ENCODE measurements around the gene CCL4L2. TPM values are rescaled to one million over a fixed set of nuclear protein-coding genes. Genes with fewer than 3 reads are reported as not detected.
"Not testable (repeated sequence)": the region's sequence is repeated elsewhere in the genome, so short reads cannot be mapped to it uniquely, and the experiment has no call there.

Gene CCL4L2
- total RNA-seq, 2 experiments from 2014 or later, result 95.1 to 102 TPM

GRCh38 chr17:36205637-36206485, 5.0 kb upstream of the CCL4L2 start:
- DNase-seq (no peak), ATAC-seq (no peak)
- H3K4me3 Mint-ChIP-seq, result no peak overlapping the region
- peak overlapping the region; percentile 39 for H3K27ac Mint-ChIP-seq
- H3K9me3 Mint-ChIP-seq, result no peaks in the 10 kb centered on the region
- TF ChIP-seq, protein P1, sequence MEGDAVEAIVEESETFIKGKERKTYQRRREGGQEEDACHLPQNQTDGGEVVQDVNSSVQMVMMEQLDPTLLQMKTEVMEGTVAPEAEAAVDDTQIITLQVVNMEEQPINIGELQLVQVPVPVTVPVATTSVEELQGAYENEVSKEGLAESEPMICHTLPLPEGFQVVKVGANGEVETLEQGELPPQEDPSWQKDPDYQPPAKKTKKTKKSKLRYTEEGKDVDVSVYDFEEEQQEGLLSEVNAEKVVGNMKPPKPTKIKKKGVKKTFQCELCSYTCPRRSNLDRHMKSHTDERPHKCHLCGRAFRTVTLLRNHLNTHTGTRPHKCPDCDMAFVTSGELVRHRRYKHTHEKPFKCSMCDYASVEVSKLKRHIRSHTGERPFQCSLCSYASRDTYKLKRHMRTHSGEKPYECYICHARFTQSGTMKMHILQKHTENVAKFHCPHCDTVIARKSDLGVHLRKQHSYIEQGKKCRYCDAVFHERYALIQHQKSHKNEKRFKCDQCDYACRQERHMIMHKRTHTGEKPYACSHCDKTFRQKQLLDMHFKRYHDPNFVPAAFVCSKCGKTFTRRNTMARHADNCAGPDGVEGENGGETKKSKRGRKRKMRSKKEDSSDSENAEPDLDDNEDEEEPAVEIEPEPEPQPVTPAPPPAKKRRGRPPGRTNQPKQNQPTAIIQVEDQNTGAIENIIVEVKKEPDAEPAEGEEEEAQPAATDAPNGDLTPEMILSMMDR (IDR thresholded peaks at IDR 0.05), result no peak
- peaks cover 12% of the 10 kb centered on the region for H3K27me3 Mint-ChIP-seq
- intact Hi-C loops (cut with micrococcal nuclease), result no loop called here
- H3K4me1 Mint-ChIP-seq (ENCODE audit: low read depth), result peaks cover 44% of the 10 kb centered on the region
- CTCF ChIA-PET, result no interaction called here
- POLR2A ChIA-PET, result no interaction called here
- no peaks in the 10 kb centered on the region for H3K36me3 Mint-ChIP-seq (ENCODE audit: low read depth)

GRCh38 chr17:36206486-36206821, 4.4 kb upstream of the CCL4L2 start:
- H3K36me3 Mint-ChIP-seq (ENCODE audit: low read depth); CTCF ChIA-PET; H3K4me3 Mint-ChIP-seq; intact Hi-C loops (cut with micrococcal nuclease); H3K9me3 Mint-ChIP-seq; POLR2A ChIA-PET; DNase-seq: not testable (repeated sequence)
- peak; percentile 64 for ATAC-seq
- Mint-ChIP-seq H3K4me1 (ENCODE audit: low read depth) (peaks cover 42% of the 10 kb centered on the region), H3K27me3 (peaks cover 12% of the 10 kb centered on the region), H3K27ac (peak overlapping the region; percentile 9)

- ATAC-seq; DNase-seq; POLR2A ChIA-PET; H3K27ac Mint-ChIP-seq; H3K36me3 Mint-ChIP-seq (ENCODE audit: low read depth); H3K9me3 Mint-ChIP-seq; H3K27me3 Mint-ChIP-seq; CTCF ChIA-PET; H3K4me3 Mint-ChIP-seq; intact Hi-C loops (cut with micrococcal nuclease): not testable (repeated sequence)
- peaks cover 32% of the 10 kb centered on the region for H3K4me1 Mint-ChIP-seq (ENCODE audit: low read depth)
Measured at GRCh38 chr17:36207383-36207782, 3.5 kb upstream of the CCL4L2 start.

GRCh38 chr17:36209575-36209974, 1.3 kb upstream of the CCL4L2 start:
- POLR2A ChIA-PET, result no interaction called here
- no peaks in the 10 kb centered on the region for H3K9me3 Mint-ChIP-seq
- CTCF ChIA-PET, result no interaction called here

DNA sequence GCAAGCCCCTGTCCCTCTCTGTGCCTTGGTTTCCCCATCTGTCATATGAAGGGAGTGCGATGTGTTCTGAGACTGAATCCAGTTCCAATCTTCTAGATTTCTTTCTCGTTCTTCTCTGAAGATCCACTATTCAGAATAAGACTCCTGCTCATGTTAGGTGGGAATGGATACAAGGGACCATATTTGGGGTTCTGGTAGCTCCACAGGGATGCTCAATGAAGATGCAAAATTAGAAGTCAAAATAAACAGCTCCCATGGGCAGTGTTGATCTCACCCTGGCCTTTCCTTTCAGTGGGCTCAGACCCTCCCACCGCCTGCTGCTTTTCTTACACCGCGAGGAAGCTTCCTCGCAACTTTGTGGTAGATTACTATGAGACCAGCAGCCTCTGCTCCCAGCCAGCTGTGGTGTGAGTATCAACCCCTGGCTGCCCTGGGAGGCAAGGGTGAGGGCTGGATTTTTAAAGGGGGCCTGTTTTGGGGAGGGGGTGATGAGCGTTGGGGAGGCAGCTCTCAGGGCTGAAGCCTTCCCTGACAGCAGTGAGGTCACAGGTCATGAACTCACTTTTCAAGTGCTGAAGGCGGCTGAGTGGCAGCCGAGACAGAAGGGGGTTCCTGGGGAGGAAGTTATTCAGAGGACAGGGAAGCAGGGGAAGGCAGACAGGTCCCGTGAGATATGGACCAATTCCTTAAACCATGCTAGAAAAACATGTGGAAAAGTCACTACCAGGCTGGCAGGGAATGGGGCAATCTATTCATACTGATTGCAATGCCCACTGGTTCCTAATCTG, 815 bp downstream of the CCL4L2 start:
- Mint-ChIP-seq H3K4me1 (ENCODE audit: low read depth) (peaks cover 21% of the 10 kb centered on the region), H3K4me3 (peak overlapping the region; percentile 75), H3K27ac (peak overlapping the region; percentile 86), H3K27me3 (peaks cover 11% of the 10 kb centered on the region)
- POLR2A ChIA-PET, result interaction anchor here (0.8 kb wide), 1 partner anchor 16 kb away, joined by 3 read pairs; no protein-coding TSS in a partner anchor
- H3K9me3 Mint-ChIP-seq; H3K36me3 Mint-ChIP-seq (ENCODE audit: low read depth); DNase-seq; intact Hi-C loops (cut with micrococcal nuclease): not testable (repeated sequence)
- CTCF ChIA-PET, result interaction anchor here (1.2 kb wide), 1 partner anchor 14 kb away, joined by 4 read pairs; no protein-coding TSS in a partner anchor
- ATAC-seq, result peak; percentile 31

More at GRCh38 chr17:36209575-36209974, 1.3 kb upstream of the CCL4L2 start:
- intact Hi-C loops (cut with micrococcal nuclease), result no loop called here
- H3K4me1 Mint-ChIP-seq (ENCODE audit: low read depth), result peaks cover 33% of the 10 kb centered on the region
- H3K4me3 Mint-ChIP-seq, result no peak overlapping the region
- no peak overlapping the region for H3K27ac Mint-ChIP-seq
- no peaks in the 10 kb centered on the region for H3K36me3 Mint-ChIP-seq (ENCODE audit: low read depth)
- TF ChIP-seq, protein P1 (IDR thresholded peaks at IDR 0.05), result no peak
- peaks cover 13% of the 10 kb centered on the region for H3K27me3 Mint-ChIP-seq
- ATAC-seq (no peak), DNase-seq (no peak)

DNA sequence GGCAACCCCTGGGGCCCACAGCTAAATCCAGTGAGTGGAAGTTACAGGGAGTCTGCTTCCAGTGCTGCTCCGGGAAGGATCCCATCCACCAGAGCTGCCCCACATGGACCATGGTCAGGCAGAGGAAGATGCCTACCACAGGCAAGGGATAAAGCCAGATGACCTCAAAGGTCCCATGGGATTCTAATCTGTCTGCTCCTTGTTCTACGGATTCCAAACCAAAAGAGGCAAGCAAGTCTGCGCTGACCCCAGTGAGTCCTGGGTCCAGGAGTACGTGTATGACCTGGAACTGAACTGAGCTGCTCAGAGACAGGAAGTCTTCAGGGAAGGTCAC, 1.4 kb downstream of the CCL4L2 start:
- ChIA-PET CTCF (no interaction called here), POLR2A (interaction anchor here (0.8 kb wide), 1 partner anchor 16 kb away, joined by 3 read pairs; no protein-coding TSS in a partner anchor)
- TF ChIP-seq, protein P1 (IDR thresholded peaks at IDR 0.05), result no peak
- peaks cover 16% of the 10 kb centered on the region for H3K4me1 Mint-ChIP-seq (ENCODE audit: low read depth)
- peak overlapping the region; percentile 86 for H3K27ac Mint-ChIP-seq
- ATAC-seq (no peak), DNase-seq (no peak)
- no peaks in the 10 kb centered on the region for H3K36me3 Mint-ChIP-seq (ENCODE audit: low read depth)
- intact Hi-C loops (cut with micrococcal nuclease), result no loop called here
- H3K4me3 Mint-ChIP-seq, result peak overlapping the region; percentile 75
- H3K9me3 Mint-ChIP-seq, result no peaks in the 10 kb centered on the region
- H3K27me3 Mint-ChIP-seq, result peaks cover 11% of the 10 kb centered on the region
